Activated CD8-positive, alpha-beta memory T cell treated with anti-CD3 and anti-CD28 coated beads, Interleukin-2, amount 10 ng/mL, durations not matched to agents 7 days and 5 days (primary cell): ENCODE results near the gene FLII. TPM values are rescaled to one million over a fixed set of nuclear protein-coding genes. Genes with fewer than 3 reads are reported as not detected.
"Not testable (repeated sequence)": the region's sequence is repeated elsewhere in the genome, so short reads cannot be mapped to it uniquely, and the experiment has no call there.

ENCODE experiments used
- ATAC-seq: fragments of 150-1000 bp; cut with Tn5 transposase; one replicate; pipeline ENCODE4 v1.10.0; 2021; ENCODE audit warnings: moderate library complexity
- CTCF ChIA-PET: fragments of 350-600 bp; sonication (Branson Sonifier 250); formaldehyde crosslinking; loops from one replicate; lab custom pipeline; 2021; ENCODE audit warnings: antibody characterized with exemption; lab: Charles Lee
- DNase-seq: peaks from one replicate; pipeline ENCODE4 v3.0.0-alpha.2; 2020
- H3K27ac Mint-ChIP-seq: one replicate; pipeline ENCODE4 v1.8.0; 2021; ENCODE audit warnings: mild to moderate bottlenecking, mixed read lengths
- H3K27me3 Mint-ChIP-seq: one replicate; pipeline ENCODE4 v1.8.0; 2021; ENCODE audit warnings: mixed read lengths
- H3K36me3 Mint-ChIP-seq: one replicate; pipeline ENCODE4 v1.8.0; 2021; ENCODE audit warnings: mild to moderate bottlenecking, mixed read lengths
- H3K4me1 Mint-ChIP-seq: one replicate; pipeline ENCODE4 v1.8.0; 2021; ENCODE audit warnings: mixed read lengths
- H3K4me3 Mint-ChIP-seq: one replicate; pipeline ENCODE4 v1.8.0; 2021; ENCODE audit warnings: mild to moderate bottlenecking, moderate library complexity, mixed read lengths
- H3K9me3 Mint-ChIP-seq: one replicate; pipeline ENCODE4 v1.8.0; 2022; ENCODE audit warnings: low read depth, mixed read lengths
- total RNA-seq, 2 experiments: library from RNA; stranded (reverse); gene quantifications; one replicate each; pipeline ENCODE4 v1.2.3, GENCODE V29; 2021

The FLII gene
- total RNA-seq, 2 experiments from 2014 or later: 338 to 357 TPM

DNA sequence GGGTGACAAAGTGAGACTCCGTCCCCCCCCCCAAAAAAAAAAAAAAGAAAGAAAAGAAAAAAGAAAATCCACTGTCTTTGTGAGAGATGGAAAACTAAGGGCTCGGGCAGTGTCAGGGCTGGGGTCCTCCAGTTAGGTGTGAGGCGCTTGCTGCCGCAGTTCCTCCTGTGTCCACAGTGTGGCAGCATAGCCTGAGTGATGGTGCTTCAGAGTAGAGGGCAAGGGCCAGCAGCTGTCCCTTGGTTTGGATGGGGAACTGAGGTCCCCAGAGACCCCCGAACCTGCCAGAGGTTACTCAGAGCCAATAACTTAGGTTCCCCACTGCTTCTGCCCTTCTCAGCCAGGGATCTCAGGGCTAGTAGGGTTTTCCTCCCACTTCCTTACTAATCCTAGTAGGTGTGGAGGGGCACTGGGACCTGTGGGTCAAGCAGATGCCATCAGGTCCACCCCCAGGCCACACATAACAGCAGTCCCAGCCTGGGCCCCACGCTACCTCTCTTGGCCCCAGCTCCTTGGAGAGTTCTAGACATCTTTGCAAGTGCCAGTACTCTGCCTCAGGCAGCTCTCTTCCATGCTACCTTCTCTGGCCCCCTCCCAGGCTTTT lies 41.0 kb downstream of the FLII start:
- no peaks in the 10 kb centered on the region for H3K9me3 Mint-ChIP-seq
- H3K4me3 Mint-ChIP-seq: no peak overlapping the region
- H3K36me3 Mint-ChIP-seq: no peaks in the 10 kb centered on the region
- no peak overlapping the region for H3K27ac Mint-ChIP-seq
- ATAC-seq (peak; percentile 86), DNase-seq (peak; percentile 84)
- H3K27me3 Mint-ChIP-seq: no peaks in the 10 kb centered on the region
- CTCF ChIA-PET: interaction anchor here (0.6 to 1.3 kb wide), 13 partner anchors 10 to 232 kb away, joined by 3 to 5 read pairs (median 3); no protein-coding TSS in a partner anchor
- peaks cover 6% of the 10 kb centered on the region for H3K4me1 Mint-ChIP-seq

DNA sequence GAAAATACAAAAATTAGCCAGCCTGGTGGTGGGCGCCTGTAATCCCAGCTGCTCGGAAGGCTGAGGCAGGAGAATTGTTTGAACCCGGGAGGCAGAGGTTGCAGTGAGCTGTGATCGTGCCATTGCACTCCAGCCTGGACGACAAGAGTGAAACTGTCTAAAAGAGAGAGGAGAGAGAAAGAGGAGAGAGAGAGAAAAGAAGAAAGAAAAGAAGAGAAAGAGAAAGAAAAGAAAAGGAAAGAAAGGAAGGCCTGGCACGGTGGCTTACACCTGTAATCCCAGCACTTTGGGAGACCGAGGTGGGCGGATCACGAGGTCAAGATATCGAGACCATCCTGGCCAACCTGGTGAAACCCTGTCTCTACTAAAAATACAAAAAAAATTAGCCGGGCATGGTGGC lies 41.6 kb downstream of the FLII start:
- not testable (repeated sequence) for H3K27ac Mint-ChIP-seq, H3K4me1 Mint-ChIP-seq, H3K27me3 Mint-ChIP-seq, H3K4me3 Mint-ChIP-seq, DNase-seq, ATAC-seq, H3K36me3 Mint-ChIP-seq, H3K9me3 Mint-ChIP-seq
- CTCF ChIA-PET: interaction anchor here (0.8 to 1.6 kb wide), 9 partner anchors 24 to 232 kb away, joined by 3 to 4 read pairs (median 3); no protein-coding TSS in a partner anchor

DNA sequence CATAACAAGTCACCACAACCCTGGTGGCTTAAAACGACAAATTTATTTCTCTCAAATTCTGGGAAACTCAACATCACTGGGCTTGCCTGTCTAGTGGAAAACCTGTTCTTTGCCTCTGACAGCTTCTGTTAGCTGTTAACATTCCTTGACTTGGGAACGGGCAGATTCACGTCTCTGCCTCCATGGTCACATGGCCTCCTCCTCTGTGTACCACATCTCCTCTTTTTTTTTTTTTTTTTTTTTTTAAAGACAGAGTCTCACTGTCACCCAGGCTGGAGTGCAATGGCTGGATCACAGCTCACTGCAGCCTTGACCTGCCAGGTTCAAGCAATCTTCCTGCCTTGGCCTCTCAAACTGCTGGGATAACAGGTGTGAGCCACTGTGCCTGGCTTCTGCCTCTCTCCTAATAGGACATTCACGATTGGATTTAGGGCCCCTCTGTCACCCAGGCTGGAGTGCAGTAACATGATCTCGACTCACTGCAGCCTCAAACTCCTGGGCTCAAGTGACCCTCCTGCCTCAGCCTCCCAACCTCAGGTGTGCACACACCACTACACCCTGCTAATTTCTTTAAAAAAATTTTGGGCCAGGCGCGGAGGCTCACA lies 44.8 kb downstream of the FLII start:
- no peaks in the 10 kb centered on the region for H3K27me3 Mint-ChIP-seq
- CTCF ChIA-PET: interaction anchor here (0.6 kb wide), 2 partner anchors 25 to 49 kb away, joined by 3 read pairs; no protein-coding TSS in a partner anchor

DNA sequence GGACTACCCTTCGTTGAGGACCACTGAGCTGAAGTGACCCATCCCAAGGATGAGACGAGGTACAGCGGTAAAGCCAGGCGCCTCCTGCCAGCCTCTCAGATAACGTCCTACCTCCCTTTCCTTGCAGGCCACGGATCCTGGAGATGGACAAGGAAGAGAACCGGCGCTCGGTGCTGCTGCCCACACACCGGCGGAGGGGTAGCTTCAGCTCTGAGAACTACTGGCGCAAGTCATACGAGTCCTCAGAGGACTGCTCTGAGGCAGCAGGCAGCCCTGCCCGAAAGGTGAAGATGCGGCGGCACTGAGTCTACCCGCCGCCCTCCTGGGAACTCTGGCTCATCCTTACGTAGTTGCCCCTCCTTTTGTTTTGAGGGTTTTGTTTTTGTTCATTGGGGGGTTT lies 50.4 kb downstream of the FLII start:
- DNase-seq (no peak), ATAC-seq (no peak)
- Mint-ChIP-seq H3K27me3 (no peaks in the 10 kb centered on the region), H3K4me3 (no peak overlapping the region), H3K36me3 (peaks cover 22% of the 10 kb centered on the region), H3K4me1 (no peaks in the 10 kb centered on the region), H3K27ac (no peak overlapping the region), H3K9me3 (no peaks in the 10 kb centered on the region)
- CTCF ChIA-PET: no interaction called here

More for the DNA sequence above, 44.8 kb downstream of the FLII start:
- no peaks in the 10 kb centered on the region for H3K9me3 Mint-ChIP-seq
- H3K4me3 Mint-ChIP-seq: no peak overlapping the region
- ATAC-seq: no peak
- H3K4me1 Mint-ChIP-seq: no peaks in the 10 kb centered on the region
- peaks cover 9% of the 10 kb centered on the region for H3K36me3 Mint-ChIP-seq
- no peak overlapping the region for H3K27ac Mint-ChIP-seq
- DNase-seq: no peak

DNA sequence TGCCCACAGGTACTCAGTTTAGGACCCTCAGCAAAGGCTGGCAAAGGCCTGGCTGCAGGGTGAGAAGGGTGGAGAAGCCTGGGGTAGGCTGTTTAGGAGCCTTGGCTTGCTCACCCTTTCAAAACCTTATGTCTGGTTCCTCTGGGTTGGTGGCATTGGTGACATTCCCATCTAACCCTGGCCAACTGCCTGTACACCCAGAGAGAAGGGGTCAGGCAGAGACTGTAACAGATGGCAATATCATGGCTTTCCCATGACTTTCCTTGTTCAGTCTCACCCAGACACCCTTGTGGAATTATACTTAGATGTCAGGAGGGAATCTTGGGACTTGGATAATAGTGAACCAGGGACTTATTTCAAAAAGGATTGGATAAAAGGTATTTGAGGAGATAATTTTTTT lies 51.6 kb downstream of the FLII start:
- peaks cover 22% of the 10 kb centered on the region for H3K36me3 Mint-ChIP-seq
- no peak overlapping the region for H3K4me3 Mint-ChIP-seq
- ATAC-seq (no peak), DNase-seq (no peak)
- H3K27me3 Mint-ChIP-seq: no peaks in the 10 kb centered on the region
- no peak overlapping the region for H3K27ac Mint-ChIP-seq
- no peaks in the 10 kb centered on the region for H3K9me3 Mint-ChIP-seq
- CTCF ChIA-PET: no interaction called here
- no peaks in the 10 kb centered on the region for H3K4me1 Mint-ChIP-seq

DNA sequence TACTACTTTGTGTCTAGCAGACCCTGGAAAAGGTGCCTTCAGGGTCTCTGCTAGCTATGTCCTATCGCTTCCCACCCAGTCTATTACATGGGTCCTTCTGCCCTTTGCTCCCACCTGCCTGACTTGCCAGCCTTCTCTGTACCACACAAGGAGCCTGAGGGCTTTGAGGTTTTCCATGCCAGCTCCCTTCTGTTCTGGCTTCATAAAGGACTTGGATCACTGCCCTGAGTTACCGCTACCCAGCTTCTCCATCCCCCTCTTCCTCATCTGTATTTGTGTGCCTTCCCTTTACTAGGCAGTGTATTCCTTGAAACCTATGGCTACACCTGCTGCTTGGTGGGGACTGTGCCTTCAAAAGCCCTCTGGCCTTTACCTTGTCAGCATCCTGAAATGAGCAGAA lies 52.7 kb downstream of the FLII start:
- no peak for DNase-seq
- no peak overlapping the region for H3K4me3 Mint-ChIP-seq
- ATAC-seq: no peak
- H3K9me3 Mint-ChIP-seq: no peaks in the 10 kb centered on the region
- CTCF ChIA-PET: no interaction called here
- peaks cover 23% of the 10 kb centered on the region for H3K36me3 Mint-ChIP-seq
- H3K27ac Mint-ChIP-seq: no peak overlapping the region
- no peaks in the 10 kb centered on the region for H3K27me3 Mint-ChIP-seq
- H3K4me1 Mint-ChIP-seq: peaks cover under 1% of the 10 kb centered on the region

DNA sequence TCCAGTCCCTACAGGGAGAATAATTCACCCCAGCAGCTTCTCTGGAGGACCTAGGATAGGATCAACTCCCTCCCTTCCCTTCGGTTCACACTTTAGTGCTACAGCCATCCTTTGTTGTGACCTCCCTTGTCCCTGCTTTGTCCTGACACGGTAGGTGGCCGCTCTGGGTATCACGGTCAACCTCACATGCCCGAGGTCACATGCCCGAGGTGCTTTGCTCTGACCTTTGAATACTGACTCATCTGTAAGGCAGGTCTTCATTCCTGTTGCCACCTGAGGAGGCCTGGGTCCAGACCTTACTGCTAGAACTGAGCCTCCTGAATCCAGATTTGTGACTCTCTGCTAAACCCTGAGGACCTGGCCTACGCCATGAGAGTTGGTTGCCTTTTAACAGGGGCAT lies 55.2 kb downstream of the FLII start:
- peaks cover 20% of the 10 kb centered on the region for H3K36me3 Mint-ChIP-seq
- peak overlapping the region; percentile 25 for H3K27ac Mint-ChIP-seq
- CTCF ChIA-PET: interaction anchor here (0.9 to 1.7 kb wide), 3 partner anchors 10 to 63 kb away, joined by 3 to 5 read pairs (median 3); no protein-coding TSS in a partner anchor
- no peaks in the 10 kb centered on the region for H3K9me3 Mint-ChIP-seq
- ATAC-seq: no peak
- H3K4me3 Mint-ChIP-seq: no peak overlapping the region
- DNase-seq: no peak
- no peaks in the 10 kb centered on the region for H3K27me3 Mint-ChIP-seq
- H3K4me1 Mint-ChIP-seq: peaks cover 15% of the 10 kb centered on the region

DNA sequence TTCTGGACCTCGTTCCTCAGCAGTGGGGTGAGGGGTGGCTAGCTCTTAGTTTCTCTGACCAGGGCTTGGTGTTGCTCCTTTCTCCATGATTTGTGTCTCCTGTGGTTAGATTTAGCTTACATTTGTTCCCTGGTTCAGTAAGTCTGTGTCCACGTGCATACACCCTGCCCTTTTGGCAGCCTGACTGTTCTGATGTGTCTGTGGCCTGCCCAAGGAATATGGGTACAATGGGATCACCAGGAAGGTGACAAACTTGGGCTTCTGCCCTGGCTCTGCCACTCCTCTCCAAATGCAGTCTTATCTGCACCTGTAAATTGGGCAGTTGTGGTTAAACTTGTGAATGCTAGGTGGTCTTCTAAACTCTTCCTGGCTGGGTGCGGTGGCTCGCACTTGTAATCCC lies 57.4 kb downstream of the FLII start:
- ATAC-seq (no peak), DNase-seq (no peak)
- Mint-ChIP-seq H3K4me1 (peaks cover 21% of the 10 kb centered on the region), H3K9me3 (no peaks in the 10 kb centered on the region), H3K4me3 (no peak overlapping the region), H3K27me3 (no peaks in the 10 kb centered on the region), H3K27ac (no peak overlapping the region), H3K36me3 (peaks cover 21% of the 10 kb centered on the region)
- CTCF ChIA-PET: interaction anchor here (1.1 kb wide), 1 partner anchor 9 kb away, joined by 3 read pairs; no protein-coding TSS in a partner anchor

DNA sequence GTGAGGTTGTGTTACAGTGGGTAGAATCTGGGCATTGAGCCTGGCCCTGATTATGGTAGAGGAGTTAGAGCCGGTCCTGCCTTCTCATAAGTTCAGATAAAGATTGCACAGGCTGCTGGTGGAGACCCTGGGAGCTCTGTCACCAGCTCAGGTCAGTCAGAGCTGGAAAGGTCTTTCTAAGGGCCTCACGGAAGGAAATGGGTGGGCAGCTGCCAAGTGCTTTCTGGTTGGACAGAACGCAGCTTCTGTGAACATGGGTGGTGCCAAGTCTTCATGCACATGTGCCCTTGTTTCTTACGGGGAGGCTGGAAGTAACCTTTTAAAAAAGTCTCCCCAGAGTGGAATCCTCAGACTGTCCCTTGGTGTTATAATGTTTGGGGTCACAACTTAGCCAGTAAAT lies 60.0 kb downstream of the FLII start:
- DNase-seq (no peak), ATAC-seq (no peak)
- H3K27ac Mint-ChIP-seq: no peak overlapping the region
- peaks cover 23% of the 10 kb centered on the region for H3K4me1 Mint-ChIP-seq
- no peaks in the 10 kb centered on the region for H3K9me3 Mint-ChIP-seq
- CTCF ChIA-PET: interaction anchor here (1.0 to 2.6 kb wide), 2 partner anchors 15 to 19 kb away, joined by 3 to 8 read pairs; partner anchors contain the start of gene ALKBH5
- peaks cover 35% of the 10 kb centered on the region for H3K36me3 Mint-ChIP-seq
- H3K4me3 Mint-ChIP-seq: no peak overlapping the region
- no peaks in the 10 kb centered on the region for H3K27me3 Mint-ChIP-seq

DNA sequence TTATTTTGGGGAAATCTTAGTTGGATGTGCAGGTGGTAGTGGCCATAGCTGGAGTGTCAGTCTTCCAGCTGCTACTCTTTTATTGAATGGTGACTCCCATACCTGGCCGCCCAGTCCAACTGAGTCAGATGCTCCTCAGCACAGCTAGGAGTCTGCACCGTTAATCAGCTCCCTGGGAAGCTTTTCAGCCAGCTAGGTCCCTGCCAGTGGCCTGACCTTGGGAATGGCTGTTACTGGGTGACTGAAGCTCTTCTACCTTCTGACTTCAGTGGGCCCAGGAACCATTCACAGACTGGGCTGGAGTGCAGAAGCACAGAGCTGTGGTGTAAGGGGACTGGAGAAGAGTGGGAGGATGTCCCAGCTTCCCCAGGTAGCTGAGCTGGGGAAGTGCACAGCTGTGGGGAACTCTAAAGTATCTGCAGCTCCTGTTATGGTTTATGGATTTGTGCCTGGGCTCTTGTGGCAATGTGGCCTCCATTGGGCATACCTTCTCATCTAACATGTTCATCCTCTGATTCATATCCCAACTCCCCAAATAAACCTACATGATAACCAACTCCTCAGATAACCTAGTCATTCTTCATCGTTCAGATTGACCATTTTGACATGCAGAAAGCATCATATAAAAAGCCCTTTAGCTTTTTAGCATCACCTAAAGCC lies 60.9 kb downstream of the FLII start:
- Mint-ChIP-seq H3K4me1 (peaks cover 24% of the 10 kb centered on the region), H3K4me3 (no peak overlapping the region), H3K27ac (no peak overlapping the region), H3K36me3 (peaks cover 36% of the 10 kb centered on the region), H3K9me3 (no peaks in the 10 kb centered on the region), H3K27me3 (no peaks in the 10 kb centered on the region)
- ATAC-seq: no peak
- CTCF ChIA-PET: interaction anchor here (0.7 to 2.6 kb wide), 2 partner anchors 14 to 21 kb away, joined by 3 to 8 read pairs; partner anchors contain the start of gene ALKBH5
- DNase-seq: no peak

DNA sequence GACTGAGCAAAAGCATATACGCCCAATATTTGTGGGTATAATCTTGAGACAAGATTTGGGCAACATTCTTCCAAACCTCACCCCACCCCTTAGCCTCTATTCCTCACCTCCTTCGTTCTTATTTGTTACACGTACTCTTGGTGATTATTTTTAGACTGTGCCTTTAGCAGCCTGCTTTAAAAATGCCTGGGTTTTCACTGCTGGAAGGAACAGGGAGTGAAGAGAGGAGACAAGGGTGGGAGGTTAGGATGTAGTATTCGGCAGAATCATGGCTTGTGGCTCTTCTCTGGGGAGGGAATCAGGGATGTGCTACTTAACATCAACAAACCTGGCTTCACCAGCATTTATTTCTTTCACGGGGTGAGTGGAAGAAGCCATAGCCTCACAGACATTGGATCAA lies 63.3 kb downstream of the FLII start:
- ATAC-seq (no peak), DNase-seq (no peak)
- Mint-ChIP-seq H3K9me3 (no peaks in the 10 kb centered on the region), H3K4me1 (peaks cover 35% of the 10 kb centered on the region), H3K4me3 (no peak overlapping the region), H3K27me3 (no peaks in the 10 kb centered on the region), H3K27ac (no peak overlapping the region), H3K36me3 (peaks cover 38% of the 10 kb centered on the region)
- CTCF ChIA-PET: no interaction called here
